ENCODE data around the gene SGIP1.
A peak's percentile ranks its signal among the peaks of the same experiment; 100 is the strongest.
"Not testable (repeated sequence)": the region's sequence is repeated elsewhere in the genome, so short reads cannot be mapped to it uniquely, and the experiment has no call there.

SGIP1 gene

DNA sequence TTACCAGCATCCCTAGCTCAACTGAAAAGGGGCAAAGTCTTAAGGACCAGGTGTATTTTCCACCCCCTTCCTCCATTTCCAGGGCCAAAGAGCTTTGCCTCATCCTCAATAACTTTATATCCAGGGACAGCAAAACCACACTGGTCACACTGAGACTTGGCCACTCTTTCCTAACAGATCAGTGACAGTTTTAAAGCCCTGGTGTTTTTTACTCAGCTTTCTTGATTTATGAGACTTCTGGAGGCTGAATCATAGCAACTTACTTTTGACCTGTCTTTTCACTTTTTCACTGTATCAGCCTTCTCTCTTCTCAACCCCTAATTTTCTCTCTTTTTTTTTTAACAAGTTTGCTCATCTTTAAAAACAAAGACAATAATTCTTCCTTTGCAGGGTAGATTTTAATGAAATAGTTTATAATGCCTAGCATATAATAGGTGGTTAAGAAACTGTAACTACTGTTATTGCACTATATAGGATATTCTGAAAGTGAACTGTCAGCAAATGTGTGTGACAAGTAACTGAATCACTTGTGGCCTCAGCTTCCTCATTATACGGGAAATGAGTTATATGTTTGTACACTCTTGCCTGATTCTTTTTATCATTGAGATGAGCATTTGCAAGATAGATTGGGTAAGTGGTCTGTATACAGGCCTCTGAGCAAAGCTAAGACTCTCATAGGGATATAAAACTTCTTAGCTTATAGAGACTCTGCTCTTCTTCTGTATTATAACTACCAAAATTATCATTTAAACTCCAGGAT lies 198.6 kb downstream of the SGIP1 start:
- DNase-seq = no peak

DNA sequence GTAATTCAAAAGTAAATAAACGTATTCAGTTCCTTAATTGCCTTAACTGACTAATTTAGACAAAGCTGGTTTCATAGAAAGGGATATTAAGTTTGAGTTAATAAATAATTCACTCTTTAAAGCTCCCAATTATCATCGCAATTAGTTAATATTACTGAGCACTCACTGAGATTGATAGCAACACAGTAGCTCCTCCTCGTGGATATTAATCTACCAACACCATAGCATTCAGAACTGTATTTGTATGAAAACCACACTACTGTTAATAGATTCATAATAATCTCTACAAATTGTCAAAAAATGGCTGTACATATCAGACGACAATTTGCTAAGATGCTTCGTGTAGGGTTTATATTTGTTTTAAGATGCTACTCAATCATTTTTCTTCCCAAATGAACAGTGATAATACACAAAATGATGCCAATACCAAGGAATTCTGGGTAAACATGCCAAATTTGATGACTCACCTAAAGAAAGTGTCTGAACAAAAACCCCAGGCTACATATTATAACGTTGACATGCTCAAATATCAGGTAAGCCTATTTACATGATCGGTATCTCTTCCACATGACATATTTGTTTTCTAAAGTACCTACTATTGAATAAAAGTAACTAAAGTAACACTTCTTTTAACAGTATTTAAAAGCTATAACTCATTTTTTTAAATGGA lies 199.5 kb downstream of the SGIP1 start:
- DNase-seq = no peak

DNA sequence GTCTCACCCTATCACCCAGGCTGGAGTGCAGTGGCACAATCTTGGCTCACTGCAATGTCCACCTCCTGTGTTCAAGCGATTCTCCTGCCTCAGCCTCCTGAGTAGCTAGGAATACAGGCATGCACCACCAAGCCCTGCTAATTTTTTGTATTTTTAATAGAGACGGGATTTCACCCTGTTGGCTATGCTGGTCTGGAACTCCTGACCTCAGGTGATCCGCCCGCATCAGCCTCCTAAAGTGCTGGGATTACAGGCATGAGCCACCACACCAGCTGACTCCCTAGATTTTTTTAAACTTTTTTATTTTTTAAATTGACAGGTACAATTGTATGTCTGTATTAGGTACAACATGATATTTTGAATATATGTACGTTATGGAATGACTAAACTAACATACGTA lies 200.6 kb downstream of the SGIP1 start:
- DNase-seq = not testable (repeated sequence)

DNA sequence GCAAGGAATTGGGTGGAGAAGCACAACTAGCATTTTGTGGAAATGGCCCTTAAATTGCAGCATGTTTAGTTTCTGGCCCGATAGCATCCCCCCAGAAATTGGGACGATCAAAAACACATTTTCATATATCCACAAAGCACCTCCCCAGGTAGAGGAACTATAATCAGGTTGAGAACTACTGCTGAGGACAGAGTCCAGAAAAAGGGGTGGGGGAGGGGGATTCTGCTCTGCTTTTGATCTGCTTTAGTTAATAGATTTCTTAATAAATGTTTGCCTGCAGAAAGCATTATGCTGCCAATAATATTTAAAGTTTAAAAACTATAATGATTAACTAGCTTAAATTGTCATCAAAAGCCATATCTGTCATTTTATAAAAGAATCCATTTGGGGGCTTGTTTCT lies 203.9 kb downstream of the SGIP1 start:
- no peak for DNase-seq

DNA sequence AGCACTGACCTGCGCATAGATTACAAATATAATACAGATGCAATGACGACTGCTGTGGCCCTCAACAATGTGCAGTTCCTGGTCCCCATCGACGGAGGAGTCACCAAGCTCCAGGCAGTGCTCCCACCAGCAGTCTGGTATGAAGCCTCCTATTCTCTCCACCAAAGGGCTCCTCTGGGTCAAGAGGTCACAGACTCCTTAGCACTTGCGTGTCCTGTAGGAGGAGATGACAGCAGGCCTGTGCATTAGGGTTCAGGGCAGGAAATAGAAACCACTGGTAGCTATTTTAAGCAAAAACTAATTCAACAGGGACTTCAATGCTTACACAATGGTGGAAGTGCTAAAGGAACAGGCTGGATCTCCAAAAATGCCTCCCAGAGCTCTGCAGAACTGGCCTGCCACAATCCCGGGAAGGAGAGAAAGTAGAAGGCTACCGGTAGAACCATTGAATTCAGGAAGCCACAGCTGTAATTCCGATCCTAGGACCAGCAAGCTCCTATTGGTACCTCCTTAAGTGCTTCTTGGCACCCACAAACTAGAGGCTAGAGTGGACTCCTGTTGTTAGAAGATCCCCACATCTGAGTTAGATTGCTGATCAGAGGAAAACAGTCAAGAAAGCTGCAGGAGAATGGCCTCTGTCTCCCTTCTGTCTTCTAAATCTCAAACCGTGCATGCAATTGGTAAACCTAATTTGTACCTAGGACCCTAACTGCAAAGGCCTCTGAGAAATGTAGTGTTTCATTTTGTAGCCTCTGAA lies 205.6 kb downstream of the SGIP1 start:
- no peak for DNase-seq

DNA sequence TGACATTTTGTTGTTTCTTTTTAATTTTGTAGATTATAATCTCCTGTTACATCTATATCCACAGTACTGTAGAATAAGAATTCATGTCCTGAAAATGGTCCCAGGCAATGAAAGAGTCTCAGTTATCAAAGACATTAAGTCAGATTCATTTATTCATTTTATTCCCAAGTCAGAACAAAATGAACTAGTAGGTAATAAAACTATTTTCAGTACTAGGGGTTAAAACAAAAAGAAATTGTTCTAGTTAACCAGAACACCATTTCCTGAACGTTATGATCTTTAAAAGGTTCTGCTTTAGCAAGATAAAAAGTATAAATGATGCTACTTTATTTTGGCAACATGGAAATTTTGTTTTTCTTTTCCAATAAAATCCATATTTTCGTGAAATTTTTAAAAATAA lies 211.5 kb downstream of the SGIP1 start:
- DNase-seq = no peak

DNA sequence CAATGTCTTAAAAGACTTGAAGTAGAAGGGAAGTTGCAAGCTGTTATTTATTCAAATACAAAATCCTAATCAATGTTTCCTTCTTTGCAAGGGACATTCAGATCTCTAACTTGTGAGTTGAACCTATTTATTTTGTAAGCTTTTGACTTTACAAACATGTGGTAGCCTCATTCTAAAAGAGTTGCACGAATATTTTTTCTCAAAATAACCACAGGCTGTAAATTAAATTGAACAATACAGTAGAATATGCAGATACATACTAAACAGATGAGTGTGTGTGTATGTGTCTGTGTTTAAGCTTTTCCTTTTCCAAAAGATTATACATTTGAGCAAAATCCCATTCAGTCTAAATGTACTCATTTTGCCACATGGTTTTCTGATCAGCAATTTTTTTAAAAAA lies 213.5 kb downstream of the SGIP1 start:
- DNase-seq = no peak

DNA sequence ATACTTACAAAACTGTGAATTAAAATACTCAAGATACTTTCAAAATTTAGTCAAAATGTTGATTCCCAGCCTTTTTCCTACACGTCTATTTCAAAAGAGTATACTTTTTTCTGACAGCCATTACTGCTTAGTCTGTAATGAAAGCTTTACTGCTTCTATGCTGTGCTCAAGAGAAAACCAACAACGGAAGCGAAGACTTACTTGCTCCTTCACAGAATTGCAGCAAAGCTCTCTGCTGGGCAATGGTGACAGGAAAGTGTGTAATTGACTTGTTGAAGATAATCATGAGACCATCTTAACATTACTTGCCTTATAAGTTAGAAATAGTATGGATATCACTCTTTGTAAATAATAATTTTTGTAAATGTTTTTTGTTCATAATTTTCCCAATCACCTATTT lies 216.6 kb downstream of the SGIP1 start:
- DNase-seq = no peak

DNA sequence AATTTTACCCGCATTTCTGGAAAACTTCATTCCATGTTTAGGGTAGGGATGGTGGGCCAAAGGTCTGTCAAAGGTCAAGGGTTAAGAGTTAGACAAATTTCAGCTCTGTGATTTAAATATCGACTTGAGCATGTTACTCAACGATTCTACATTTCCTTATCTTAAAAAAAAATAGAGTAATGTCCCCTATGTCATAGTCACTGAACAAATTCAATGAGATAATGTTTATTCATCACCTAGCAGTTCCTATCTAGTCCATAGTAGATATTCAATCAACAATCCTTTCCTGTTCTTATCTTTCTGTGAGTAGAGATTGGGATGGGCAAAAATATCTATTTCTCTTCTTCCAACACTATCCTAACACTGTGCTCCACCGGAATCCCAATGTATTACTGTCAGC lies 217.2 kb downstream of the SGIP1 start:
- no peak for DNase-seq

DNA sequence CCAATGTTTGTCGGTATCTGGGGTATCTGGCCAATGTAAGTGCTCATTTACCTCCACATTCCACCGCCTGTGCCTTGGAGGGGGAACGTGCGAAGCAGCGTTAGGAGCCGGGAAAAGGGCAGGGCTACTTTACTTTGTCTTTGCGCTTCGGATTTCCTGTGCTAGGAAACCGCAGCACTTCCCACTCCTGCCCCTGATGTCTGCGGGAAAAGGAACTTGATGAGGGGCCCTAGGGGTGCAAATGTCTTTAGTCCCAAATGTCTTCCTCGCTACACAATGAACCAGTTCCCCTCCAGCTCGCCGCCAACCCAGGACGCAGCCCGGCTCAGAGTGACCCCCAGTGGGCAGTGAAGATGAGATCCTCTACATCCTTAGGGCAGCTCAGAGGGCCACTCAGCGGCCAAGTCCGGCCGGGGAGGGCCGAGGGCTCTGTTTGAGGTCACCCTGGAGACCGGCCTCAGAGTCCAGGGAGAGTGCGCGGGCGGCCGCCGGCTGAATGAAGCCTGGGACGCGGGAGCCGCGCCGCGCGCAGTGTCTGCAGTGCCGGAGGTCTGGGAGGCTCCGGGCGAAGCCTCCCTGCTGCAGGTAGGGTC lies 218.1 kb downstream of the SGIP1 start, which contains the start of gene DYNLT5:
DYNLT5 (plus strand) TSS at position 460 of the 593 bp plus-strand sequence. CDS start 2,200 bp downstream, outside the sequence.
- no peak for DNase-seq

DNA sequence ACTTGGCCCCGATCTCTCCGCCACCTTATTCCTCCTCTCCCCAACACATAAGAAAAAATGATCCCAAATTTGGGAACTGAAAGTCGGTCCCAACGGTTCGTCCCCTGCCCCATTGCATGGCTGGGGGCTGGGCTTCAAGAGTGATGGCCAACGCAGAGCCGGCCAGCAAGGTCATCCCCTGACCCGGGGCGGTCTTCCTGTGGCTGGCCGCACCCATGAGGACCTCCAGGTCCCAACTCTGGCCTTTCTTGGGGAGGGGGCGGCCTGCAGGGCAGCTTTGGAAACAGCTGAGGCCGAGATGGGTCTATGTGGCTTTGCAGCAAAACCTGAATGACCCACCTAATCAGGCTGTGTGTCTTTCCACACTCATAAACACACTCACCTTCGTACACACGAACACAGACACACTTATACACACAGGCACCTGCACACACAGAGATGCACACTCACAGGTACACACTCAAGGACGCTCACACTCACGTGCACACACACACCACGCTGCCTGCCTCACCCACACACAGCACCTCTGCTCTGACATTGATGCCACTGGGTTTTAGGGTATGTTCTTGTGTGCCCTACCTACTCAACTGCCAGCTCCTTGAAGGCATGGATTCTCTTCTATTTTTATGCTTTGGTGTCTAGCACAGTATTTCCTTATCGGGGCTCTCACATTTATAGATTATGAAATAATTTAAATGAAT lies 218.9 kb downstream of the SGIP1 start:
- DNase-seq = no peak

DNA sequence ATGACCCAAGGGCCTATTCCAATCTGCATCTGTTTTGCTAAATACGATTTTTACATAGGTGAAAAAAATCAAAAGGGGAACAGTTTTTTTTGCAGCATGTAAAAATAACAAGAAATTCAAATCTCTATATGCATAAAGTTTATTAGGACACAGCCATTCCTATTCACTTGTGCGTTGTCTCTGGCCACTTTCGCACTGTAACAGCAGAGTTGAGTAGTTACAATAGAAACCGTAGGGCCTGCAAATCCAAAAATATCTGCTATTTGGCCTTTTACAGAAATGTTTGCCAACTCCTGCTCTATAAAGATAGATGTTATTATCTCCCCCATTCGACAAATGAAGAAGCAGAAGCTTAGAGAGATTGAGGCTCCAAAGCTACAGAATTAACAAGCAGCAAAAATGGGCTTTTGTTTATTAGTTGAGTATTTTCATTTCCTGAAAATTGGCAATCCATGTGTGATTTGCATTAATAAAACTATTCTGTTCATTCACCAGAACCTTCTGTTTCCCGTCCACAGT lies 223.8 kb downstream of the SGIP1 start:
- DNase-seq = no peak

DNA sequence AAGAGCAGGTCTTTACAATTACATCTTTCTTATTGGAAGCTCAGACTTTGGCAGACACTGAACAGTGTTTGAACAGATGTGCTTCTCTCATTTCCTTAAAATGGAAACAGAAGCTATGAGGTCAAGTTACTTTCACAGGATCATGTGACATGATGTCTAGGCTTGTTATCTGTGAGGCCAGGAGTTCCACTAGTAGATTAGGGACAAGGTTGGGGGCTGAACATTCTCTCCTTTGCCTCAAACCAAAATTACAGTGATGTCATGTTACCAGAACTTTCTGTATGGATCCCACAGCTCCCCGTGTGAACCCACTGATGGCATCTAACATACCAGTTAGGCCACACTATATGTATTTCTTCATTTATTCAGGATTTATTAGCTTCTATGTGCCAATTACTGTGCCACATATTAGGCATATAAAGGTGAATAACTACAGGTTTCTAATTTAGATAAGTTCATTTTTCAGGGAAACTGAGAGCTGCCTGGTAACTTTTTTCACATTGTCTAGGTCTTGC lies 224.3 kb downstream of the SGIP1 start:
- no peak for DNase-seq

DNA sequence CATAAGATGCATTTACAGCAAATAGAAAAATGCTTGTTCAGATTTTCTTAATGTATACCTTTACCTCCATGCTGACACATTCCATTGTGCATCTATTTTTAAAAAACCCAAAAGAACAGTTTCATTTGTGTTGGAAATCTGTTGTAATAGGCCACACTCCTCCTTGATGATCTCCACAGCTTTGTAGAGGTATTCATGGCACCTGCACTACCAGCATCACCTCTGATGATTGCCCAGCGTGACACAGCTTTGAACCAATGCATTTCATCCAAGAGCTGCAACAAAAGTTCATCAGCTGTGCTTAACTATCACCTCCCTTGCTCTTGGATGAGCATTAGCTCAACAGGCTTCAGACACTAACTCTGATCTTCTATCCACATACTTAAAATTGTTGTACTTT lies 226.6 kb downstream of the SGIP1 start:
- DNase-seq = no peak

DNA sequence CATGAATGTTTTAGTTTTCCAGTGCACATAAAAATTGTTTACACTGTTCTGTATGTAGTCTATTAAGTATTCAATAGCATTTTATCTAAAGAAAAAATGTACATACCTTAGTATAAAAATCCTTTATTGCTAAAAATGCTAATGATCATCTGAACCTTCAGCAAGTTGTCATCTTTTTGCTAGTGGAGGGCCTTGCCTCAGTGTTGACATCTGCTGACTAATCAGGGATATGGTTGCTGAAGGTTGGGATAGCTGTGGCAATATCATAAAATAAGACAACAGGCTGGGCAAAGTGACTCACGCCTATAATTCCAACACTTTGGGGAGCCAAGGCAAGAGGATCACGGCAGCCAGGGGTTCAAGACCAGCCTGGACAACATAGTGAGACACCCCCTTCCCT lies 227.3 kb downstream of the SGIP1 start:
- DNase-seq = no peak

DNA sequence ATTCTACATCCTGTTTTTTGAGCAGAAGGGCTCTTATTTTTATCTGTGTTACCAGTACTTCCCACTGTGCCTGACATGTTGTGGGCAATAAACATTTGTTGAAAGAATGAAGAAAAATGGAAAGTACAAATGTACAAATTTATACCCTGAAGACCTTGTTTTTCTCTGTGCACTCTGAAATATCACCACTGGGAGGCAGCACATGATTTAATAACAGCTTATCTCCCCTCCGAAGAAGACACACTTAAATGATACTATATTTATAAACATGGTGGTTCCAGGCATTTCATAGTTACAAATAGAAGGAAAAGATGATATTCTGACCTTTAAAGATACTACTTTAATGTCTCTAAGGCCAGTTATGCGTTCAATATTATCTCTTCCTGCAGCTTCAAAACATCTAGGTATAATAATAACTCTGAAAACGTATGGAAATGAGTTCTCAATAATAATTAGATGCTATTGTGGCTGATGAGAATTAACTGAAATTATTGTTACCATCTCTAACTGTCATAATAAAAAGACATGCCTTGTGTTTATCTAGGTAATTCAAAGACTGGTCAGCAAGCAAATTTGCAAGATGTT lies 231.1 kb downstream of the SGIP1 start:
- DNase-seq = peak in 1 of 2 experiments; percentile 20

DNA sequence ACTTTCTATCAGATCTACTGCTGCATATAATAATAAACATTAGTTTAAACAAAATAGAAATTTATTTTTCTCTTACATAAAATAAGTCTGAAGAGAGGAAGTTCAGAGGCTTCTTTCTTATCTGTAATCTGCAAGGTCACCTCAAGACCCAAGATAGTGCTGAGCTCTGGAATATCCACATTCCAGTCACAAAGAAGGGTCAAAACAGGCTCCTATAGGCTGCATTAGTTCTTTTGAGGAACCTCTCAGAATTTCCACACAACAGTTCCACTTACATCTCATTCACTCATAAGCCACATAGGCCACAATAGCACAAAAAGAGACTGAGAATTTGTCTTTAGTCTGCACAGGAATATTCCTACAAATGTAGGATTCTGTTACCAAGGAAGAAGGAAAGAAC lies 233.7 kb downstream of the SGIP1 start:
- DNase-seq = no peak

DNA sequence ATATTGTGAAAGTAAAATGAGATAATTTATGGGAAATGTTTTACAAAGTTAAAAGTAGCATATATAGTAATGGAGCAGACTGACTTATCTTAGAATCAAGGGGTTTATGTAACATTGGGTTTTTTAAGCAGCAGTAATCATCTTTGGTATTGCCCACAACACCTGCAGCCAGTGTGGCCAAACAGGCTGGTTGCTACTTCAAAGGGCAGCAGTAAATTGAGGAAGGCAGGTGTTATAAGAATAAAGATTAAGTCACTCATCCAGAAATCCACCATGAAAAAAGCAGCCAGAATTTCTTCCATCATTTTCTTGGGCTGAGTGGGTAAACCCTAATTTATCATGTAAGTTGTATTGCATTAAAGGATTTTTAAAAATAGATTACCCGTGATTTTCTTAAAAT lies 235.0 kb downstream of the SGIP1 start:
- no peak for DNase-seq

DNA sequence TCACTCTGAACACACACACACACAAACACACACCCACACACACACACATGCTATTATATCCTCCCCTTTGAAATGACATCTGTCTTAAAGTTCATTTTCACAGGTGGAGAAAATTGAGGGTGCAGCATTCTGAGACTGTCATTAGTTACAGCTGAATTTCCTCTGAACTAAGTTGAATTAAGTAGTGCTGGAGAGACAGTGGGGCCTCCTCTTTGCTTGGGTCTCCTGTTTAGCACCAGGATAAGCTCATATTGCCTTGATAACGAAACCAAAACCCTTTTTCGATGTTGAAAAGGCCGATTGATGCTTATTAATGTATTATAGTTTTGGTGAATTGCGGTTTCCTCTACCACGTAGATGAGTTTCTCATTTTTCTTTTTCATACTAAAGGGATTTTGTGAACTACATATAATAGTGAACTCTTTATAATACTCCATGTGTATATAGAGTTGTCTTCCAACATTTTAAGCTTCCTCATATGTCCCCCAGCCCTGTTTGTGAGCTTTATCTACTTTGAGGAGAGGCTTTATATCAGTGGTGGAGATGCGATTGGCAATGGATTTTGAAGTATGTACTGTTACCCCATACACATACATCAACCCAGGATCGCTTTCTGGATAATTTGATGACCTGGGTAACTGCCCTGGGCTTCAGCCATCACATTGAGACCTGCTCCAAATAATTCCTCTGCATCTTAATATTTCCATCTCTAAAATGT lies 235.7 kb downstream of the SGIP1 start:
- DNase-seq = no peak

DNA sequence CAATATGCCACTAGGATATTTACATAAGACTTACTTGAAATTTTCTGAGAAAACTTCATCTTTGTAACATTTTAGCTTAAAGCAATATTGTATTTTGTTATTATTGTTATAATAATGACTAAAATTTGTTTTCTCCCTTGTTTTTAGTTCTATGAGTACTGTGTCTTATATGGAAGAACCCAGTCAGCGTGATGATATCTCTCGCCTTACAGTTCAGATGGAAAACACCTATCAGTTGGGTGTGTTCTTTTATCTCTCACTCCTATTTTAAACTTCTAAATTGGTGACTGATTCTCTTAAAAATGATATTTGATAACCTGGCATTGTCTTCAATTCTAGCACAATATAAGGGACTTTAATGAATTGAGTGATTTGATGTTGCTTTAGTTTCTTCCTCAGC lies 236.3 kb downstream of the SGIP1 start:
- no peak for DNase-seq

DNA sequence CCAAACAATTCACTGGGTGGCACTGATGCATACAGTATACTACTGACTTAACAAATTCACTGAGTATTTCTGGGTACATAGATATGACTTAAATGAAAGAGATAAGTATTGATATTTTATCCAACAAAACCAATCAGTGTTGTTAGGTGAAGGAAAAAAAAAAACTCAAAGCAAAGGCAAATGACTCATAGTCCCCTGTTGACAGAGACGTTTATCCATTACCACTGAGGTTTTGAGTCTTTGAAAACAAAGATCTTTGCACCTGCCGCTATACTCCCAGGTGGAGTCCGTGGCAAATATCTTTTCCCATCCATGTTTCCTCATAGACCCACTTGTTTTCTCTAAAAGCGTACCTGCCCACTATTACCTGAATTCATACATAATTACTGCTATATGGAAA lies 236.7 kb downstream of the SGIP1 start:
- peak in 1 of 2 experiments; percentile 8 for DNase-seq
